Measurements from ENCODE around the gene C17orf75.

DNA sequence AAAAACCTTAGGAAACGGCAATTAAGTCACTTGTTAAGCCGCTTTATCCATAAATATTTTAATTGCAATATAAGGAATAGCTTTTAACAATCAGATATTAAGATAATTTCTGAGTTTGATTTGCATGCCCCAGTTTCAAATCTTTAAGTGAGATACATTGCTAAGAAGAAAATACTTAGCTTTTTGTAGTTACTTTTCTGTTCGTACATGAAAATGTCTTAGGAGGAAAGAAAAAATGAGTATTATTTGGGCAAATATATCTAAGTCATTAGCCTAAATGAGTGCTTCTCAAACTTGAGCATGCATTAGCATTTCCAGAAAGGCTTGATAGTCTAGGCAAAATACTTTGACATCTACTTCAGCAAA is 14.4 kb upstream of the C17orf75 start:
- no peak for TF ChIP-seq CTCF (IDR thresholded peaks at IDR 0.05)
- TF ChIP-seq POLR2A (IDR thresholded peaks at IDR 0.05), result no peak
- TF ChIP-seq EP300 (IDR thresholded peaks at IDR 0.05), result no peak
